Transverse colon (tissue), 4 donors: ENCODE results near the gene MTARC2.
A peak's percentile ranks its signal among the peaks of the same experiment; 100 is the strongest.

Source experiments
- EP300 ChIP-seq: sonication (generic); formaldehyde crosslinking; IDR thresholded peaks from one replicate; pipeline ENCODE4 v1.6.1; 2017; ENCODE audit warnings: antibody characterized with exemption, low read depth
- POLR2A ChIP-seq: fragments of 450-650 bp; IDR thresholded peaks from one replicate; pipeline ENCODE4 v1.6.1; 2016; ENCODE audit warnings: antibody characterized with exemption, mild to moderate bottlenecking, moderate library complexity
- POLR2AphosphoS5 ChIP-seq, 3 donors: sonication (generic); formaldehyde crosslinking; IDR thresholded peaks; one replicate each; pipeline ENCODE4 v1.6.1; 2016; ENCODE audit warnings: antibody characterized with exemption in 3 of 3
- TF ChIP-seq, protein P1 (sequence below), 5 experiments: fragments of 200-600 bp in 3 of 5; fragments of 450-650 bp in 2 of 5; sonication (generic) in 3 of 5; IDR thresholded peaks; 1 replicate in 2 of 5; 2 replicates in 3 of 5; pipeline ENCODE4 v1.5.1; 2016 to 2017; ENCODE audit warnings: antibody characterized with exemption in 5 of 5, inconsistent platforms in 3 of 5, mild to moderate bottlenecking in 2 of 5, moderate library complexity in 1 of 5

DNA sequence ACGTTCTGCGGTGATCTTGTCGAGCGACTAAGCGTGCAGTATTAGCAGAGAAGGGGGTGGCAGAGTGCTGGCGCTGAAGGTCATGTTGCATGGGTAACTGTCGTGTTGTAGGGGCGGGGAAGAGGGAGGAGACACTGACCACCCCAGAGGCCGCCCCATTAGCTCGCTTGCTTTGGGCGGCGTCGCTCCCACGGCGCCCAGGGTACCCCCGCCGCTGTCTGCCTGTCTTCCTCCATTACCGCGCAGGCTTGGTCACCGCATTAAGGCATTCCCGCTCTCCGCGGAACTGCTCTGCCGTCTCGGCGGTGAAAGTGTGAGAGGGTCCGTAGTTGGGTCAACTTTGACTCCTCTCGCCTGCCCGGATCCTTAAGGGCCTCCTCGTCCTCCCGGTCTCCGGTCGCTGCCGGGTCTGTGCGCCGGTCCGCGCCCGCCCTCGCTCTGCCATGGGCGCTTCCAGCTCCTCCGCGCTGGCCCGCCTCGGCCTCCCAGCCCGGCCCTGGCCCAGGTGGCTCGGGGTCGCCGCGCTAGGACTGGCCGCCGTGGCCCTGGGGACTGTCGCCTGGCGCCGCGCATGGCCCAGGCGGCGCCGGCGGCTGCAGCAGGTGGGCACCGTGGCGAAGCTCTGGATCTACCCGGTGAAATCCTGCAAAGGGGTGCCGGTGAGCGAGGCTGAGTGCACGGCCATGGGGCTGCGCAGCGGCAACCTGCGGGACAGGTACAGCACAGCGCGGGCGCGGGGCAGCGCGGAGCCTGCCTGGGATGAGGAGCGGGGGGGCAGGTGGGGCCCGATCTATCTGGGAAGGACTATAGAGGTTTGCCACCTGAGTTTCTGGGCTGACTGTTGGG lies at the start of gene MTARC2:
- TF ChIP-seq, protein P1, sequence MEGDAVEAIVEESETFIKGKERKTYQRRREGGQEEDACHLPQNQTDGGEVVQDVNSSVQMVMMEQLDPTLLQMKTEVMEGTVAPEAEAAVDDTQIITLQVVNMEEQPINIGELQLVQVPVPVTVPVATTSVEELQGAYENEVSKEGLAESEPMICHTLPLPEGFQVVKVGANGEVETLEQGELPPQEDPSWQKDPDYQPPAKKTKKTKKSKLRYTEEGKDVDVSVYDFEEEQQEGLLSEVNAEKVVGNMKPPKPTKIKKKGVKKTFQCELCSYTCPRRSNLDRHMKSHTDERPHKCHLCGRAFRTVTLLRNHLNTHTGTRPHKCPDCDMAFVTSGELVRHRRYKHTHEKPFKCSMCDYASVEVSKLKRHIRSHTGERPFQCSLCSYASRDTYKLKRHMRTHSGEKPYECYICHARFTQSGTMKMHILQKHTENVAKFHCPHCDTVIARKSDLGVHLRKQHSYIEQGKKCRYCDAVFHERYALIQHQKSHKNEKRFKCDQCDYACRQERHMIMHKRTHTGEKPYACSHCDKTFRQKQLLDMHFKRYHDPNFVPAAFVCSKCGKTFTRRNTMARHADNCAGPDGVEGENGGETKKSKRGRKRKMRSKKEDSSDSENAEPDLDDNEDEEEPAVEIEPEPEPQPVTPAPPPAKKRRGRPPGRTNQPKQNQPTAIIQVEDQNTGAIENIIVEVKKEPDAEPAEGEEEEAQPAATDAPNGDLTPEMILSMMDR (IDR thresholded peaks at IDR 0.05): peak in 1 of 5 experiments; percentile 11
- TF ChIP-seq POLR2AphosphoS5 (IDR thresholded peaks at IDR 0.05) (peak; percentile 86 to 90 (median 87)), POLR2A (peak; percentile 90), EP300 (no peak)
